Mesodermal cell (in vitro differentiated cells): ENCODE data around the gene KCNJ4.

Source experiments
- H3K27ac ChIP-seq: 2 replicates; pipeline ENCODE4 v1.7.0; 2013; ENCODE audit warnings: mild to moderate bottlenecking, low read depth, low read length, moderate library complexity; ENCODE audit not compliant: severe bottlenecking
- H3K36me3 ChIP-seq: 2 replicates; pipeline ENCODE4 v1.7.1; 2013; ENCODE audit warnings: mild to moderate bottlenecking, low read length, moderate library complexity; ENCODE audit not compliant: control insufficient read depth, insufficient read depth
- H3K4me1 ChIP-seq: one replicate; pipeline ENCODE4 v1.7.1; 2013; ENCODE audit warnings: mild to moderate bottlenecking, low read length; ENCODE audit not compliant: insufficient read depth, control insufficient read depth, poor library complexity, severe bottlenecking
- H3K4me3 ChIP-seq: 2 replicates; pipeline ENCODE4 v1.7.0; 2013; ENCODE audit warnings: low read length, control low read depth, mild to moderate bottlenecking; ENCODE audit not compliant: insufficient read depth, poor library complexity, severe bottlenecking; ENCODE audit errors: extremely low read depth
- H3K9me3 ChIP-seq: 2 replicates; pipeline ENCODE4 v1.7.1; 2013; ENCODE audit warnings: mild to moderate bottlenecking, low read length, moderate library complexity; ENCODE audit not compliant: control insufficient read depth
- WGBS, 2 experiments: methylation state at CpG; one replicate each; pipeline ENCODE4 v1.1.5; 2013; ENCODE audit warnings: missing lambda C conversion rate in 2 of 2; ENCODE audit not compliant: insufficient coverage in 2 of 2; 5-methylcytosine and 5-hydroxymethylcytosine counted together

Gene KCNJ4

DNA sequence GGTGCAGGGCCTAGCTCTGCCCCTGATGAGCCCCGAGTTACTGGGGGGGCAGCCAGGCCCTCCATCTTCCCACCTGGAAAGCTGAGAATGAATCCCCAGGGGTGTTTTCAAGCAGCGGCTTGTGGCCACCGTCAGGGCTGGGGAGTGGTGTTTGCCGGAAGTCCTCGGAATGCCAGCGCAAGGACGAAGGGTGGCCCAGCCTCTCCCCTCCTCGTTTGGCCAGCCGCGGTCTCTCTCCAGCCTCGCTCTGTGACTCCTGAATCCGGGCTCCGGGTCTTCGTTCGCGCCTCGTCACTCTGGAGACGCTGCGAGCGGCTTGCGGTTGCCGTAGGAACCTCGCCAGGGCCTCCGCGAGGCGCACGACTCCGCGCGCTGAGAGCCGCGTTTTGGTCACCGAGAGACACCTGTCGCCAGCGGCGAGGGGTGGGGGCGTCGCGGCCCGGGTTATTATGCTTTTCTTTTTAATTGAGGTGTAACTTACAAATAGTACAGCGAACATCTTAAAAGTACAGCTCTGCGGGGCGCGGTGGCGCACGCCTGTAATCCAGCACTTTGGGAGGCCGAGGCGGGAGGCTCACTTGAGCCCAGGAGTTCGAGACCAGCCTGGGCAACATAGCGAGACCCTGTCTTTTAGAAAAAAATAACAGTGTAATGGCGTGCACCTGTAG lies 6.5 kb upstream of the KCNJ4 start:
- Histone ChIP-seq H3K36me3 (no peaks in the 10 kb centered on the region), H3K27ac (no peak overlapping the region), H3K4me1 (peaks cover 16% of the 10 kb centered on the region), H3K9me3 (no peaks in the 10 kb centered on the region), H3K4me3 (peak overlapping the region; percentile 6)
- WGBS, 2 experiments = 21% methylated on average over 42 to 49 of the region's 51 CpGs

DNA sequence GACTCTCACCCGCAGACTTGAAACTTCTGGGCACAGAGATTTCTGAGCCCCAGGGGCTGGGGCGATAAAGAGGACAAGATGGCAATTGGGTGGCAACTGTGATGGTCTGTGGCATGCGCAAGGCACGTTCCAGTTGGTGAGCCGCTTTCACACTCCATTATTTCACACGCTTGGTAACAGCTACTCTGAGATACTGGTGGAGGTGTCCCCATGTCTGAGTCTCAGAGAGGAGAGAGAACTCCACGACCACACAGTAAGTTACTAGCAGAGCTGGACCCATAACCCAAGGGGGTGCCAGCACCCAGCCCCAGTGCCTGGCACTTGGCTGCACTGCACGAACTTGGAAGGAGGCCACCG lies 6.0 kb upstream of the KCNJ4 start:
- Histone ChIP-seq H3K9me3 (no peaks in the 10 kb centered on the region), H3K4me1 (peaks cover 16% of the 10 kb centered on the region), H3K36me3 (no peaks in the 10 kb centered on the region), H3K4me3 (peak overlapping the region; percentile 6), H3K27ac (no peak overlapping the region)
- 63 to 71% methylated on average over 6 to 9 of the region's 9 CpGs for WGBS, 2 experiments

DNA sequence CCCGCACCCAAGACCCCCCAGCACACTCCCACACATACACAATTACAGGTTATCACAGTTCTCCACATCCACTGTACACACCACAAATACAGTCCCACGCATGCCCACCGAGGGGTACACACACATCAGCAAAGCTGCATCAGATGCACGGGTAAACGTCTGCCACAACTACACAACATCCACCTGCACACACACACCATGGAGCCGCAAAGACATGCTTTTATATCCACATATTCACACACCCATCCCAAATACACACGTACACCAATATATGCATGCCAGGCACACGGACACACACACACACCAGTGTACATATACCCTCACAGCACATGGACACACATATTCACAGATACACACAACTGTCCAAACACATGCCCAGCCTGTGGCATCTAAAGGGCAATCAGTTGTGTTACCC lies 5.4 kb upstream of the KCNJ4 start:
- 83 to 88% methylated on average over 7 of the region's 8 CpGs for WGBS, 2 experiments
- no peaks in the 10 kb centered on the region for H3K9me3 ChIP-seq
- H3K27ac ChIP-seq = no peak overlapping the region
- H3K36me3 ChIP-seq = no peaks in the 10 kb centered on the region
- peaks cover 16% of the 10 kb centered on the region for H3K4me1 ChIP-seq
- H3K4me3 ChIP-seq = no peak overlapping the region

DNA sequence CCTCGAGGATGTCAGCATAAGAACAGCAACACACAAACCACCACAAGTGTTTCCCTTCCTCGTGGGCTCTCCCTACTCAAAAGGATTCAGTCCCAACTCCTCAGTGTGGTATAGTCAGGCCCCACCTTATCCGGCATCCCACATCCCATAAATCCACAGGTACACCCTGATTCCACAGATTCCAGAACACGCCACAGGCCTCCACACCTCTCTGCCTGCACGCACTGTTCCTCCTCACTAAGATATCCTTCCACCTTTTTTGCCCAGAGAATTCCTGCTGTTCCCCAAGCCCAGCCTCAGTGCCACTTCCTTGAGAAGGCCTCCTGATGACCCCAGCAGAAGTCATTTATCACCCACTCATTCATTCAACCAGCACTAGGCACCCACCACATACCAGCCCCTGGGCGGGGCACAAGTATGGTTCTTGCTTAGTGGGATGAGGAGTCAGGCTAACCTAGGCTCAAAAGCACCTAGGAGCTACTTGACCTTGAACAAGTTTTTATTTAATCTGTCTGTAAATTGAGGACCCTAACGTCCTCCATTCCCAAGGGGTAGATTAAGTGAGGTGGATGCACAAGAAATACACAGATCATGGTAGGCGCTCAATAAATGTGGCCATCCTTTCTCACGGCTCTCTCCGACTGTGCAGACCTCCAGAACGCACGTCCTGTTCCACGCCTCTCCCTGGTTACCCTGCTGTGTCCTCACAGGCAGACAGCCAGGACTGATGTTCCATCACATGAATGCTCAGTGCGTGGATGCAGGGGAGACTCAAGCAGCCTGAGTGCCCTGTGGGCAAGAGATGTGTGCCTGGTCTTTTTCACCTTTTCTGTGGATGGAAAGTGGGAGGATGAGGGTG lies 2.1 kb upstream of the KCNJ4 start:
- 87 to 88% methylated on average over 13 of the region's 14 CpGs for WGBS, 2 experiments
- H3K27ac ChIP-seq = no peak overlapping the region
- H3K4me1 ChIP-seq = peaks cover 7% of the 10 kb centered on the region
- no peak overlapping the region for H3K4me3 ChIP-seq
- no peaks in the 10 kb centered on the region for H3K9me3 ChIP-seq
- no peaks in the 10 kb centered on the region for H3K36me3 ChIP-seq

DNA sequence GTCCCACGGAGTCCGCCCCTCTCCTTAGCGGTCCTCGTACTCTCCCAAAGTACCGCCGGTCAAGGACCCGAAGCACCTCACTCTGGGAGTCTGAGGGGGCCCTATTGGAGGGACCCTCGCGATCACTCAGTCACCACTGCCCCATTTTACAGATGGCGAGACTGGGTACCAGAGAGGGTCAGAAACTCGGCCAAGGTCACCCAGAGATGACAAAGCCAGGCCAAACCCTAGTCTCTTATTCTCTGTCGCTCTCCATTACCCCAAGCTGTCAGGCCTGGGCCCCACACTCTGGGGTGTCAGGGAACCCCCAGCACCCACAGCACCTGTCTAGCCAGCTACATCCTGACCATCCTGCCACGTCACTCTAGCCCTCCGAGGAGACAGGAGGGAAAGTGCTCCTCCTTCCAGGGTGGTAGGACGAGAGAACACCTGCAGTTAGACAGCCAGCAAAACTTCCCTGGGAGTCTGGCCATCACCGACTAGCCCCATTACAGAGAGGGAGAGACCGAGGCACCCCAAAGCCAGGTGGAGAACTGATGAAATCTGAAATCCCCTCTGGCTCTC lies 1.4 kb upstream of the KCNJ4 start:
- Histone ChIP-seq H3K36me3 (no peaks in the 10 kb centered on the region), H3K9me3 (no peaks in the 10 kb centered on the region), H3K27ac (no peak overlapping the region), H3K4me1 (peaks cover 7% of the 10 kb centered on the region), H3K4me3 (no peak overlapping the region)
- 48 to 56% methylated on average over 13 to 15 of the region's 17 CpGs for WGBS, 2 experiments

DNA sequence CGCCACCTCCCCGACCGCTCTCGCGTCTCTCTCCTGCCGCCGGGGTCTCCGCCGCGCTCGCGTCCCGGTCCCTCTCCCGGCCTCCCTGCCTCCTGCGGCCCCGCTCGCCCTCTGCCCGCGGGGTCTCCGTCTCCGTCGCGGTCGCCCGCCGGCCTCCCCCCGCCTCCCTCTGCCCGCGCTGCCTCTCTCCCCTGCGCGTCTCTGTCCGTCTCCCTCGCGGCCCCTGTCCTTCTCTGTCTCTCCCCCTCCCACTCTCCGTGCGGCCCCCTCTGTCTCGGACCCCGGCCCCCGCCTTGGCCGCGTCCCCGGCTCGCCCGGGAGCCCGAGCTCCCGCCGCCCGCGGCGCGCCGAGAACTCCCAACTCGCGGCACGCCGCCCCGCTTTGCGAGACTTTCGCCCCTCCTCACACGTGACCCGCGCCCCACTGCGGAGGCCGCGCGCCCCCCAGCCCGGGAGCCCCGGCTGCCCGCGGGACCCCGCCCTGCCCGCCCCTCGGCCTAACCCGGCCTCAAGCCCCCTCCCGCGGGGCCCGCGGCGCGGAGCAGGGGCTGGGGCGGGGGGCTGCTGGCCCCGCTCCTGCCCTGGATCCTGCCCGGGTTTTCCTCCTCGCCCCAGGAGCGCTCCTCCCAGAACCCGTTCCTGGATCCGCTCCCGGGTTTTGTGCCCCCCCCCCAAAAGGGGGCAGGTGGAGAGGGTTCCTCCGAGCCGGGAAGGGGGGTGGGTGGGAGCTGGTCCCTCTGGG lies 702 bp upstream of the KCNJ4 start:
- WGBS, 2 experiments = 0 to 1% methylated on average over 23 to 51 of the region's 90 CpGs
- no peak overlapping the region for H3K27ac ChIP-seq
- no peaks in the 10 kb centered on the region for H3K9me3 ChIP-seq
- H3K4me1 ChIP-seq = peaks cover 4% of the 10 kb centered on the region
- H3K36me3 ChIP-seq = no peaks in the 10 kb centered on the region
- peak overlapping the region; percentile 58 for H3K4me3 ChIP-seq

DNA sequence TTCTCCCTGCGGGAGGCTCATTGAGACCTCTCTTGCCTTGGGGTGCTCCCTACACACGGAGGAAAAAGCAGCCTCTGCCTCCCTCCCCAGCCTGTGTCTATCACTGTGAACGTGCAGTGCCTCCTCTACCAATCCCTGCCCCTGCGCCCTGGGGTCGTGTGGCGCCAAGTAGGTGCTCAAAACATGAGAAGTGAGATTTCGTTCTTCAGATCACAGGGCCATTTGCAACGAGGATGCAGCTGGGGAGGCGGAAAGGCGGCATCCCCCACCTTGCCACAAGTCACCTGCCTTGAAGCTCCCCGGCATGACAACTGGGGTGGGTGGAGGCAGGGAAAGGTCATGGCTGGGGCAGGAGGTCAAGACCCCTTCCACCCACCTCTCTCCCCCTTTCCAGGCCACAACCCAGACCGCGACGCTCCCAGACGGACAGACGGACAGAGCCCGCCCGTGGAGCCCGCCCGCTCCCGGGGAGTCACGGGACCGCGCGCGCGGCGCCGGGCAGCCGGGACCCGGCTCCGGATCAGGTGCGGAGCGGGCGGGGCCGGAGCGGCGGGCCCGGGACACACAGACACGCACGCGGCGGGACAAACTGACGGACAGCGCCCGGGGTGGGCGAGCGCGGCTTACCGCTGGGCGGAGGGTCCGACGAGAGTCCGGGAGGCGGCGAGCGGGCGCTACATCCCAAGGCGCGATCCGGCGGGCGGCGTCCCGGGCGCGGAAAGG lies 485 bp downstream of the KCNJ4 start:
- WGBS, 2 experiments = 4 to 5% methylated on average over 36 to 60 of the region's 67 CpGs
- Histone ChIP-seq H3K4me3 (peak overlapping the region; percentile 27), H3K4me1 (no peaks in the 10 kb centered on the region), H3K9me3 (no peaks in the 10 kb centered on the region), H3K36me3 (no peaks in the 10 kb centered on the region), H3K27ac (no peak overlapping the region)

DNA sequence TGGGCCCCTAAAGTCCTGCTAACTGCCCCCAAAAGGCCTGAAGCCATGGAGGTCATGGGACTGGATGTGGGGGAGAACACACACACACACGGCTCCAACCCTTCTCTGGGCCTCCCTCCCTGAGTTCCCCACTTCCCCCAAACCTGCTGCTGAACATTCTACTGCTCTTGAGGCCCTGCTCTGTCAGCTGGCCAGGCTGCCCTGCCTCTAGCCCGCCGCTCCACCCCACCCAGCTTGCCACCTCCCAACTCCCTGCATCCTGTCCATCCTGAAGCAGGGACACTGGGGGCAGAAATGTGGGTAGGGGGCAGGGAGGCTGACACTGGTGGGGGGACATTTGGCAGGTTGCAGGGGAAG lies 1.0 kb downstream of the KCNJ4 start:
- WGBS, 2 experiments = 45 to 56% methylated on average over 1 of the region's 3 CpGs
- H3K36me3 ChIP-seq = no peaks in the 10 kb centered on the region
- H3K9me3 ChIP-seq = no peaks in the 10 kb centered on the region
- no peaks in the 10 kb centered on the region for H3K4me1 ChIP-seq
- H3K27ac ChIP-seq = no peak overlapping the region
- H3K4me3 ChIP-seq = no peak overlapping the region

DNA sequence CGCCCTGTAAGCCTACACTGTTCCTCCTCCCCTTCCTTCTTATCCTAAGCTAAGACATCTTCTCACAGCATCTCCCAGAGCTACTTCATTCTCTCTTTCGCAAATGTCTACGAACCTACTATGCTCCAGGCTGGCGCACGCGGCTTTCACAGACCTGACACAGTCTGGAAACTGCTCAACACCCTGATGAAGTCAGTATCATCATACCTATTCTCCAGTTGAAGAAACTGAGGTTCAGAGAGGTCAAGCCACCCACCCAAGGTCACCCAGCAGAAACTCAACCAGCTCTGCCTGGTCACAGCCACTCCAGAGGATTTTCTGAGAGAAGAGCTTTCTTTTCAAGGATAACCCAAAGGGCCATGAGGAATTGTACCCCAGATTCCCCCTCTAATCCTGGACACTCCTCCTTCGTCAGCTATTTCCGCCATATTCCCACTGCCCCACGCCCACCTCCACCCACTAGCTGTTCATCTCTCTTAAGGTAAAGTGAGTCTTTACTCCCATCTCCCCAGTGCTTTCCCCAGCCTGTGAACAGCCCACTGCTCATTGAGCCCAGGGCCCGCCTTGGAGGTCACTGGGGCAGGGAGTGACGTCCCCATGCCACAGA lies 1.8 kb downstream of the KCNJ4 start:
- no peak overlapping the region for H3K27ac ChIP-seq
- H3K9me3 ChIP-seq = no peaks in the 10 kb centered on the region
- 80 to 87% methylated on average over 10 to 11 of the region's 11 CpGs for WGBS, 2 experiments
- no peaks in the 10 kb centered on the region for H3K4me1 ChIP-seq
- H3K36me3 ChIP-seq = no peaks in the 10 kb centered on the region
- H3K4me3 ChIP-seq = no peak overlapping the region
